Upper lobe of right lung (tissue), 1 donor: Measurements from ENCODE around the gene TNK2. TPM values are rescaled to one million over a fixed set of nuclear protein-coding genes. Genes with fewer than 3 reads are reported as not detected.
A peak's percentile ranks its signal among the peaks of the same experiment; 100 is the strongest.
"Not testable (repeated sequence)": the region's sequence is repeated elsewhere in the genome, so short reads cannot be mapped to it uniquely, and the experiment has no call there.

ENCODE experiments used
- ATAC-seq: fragments of 200-7000 bp; cut with Tn5 transposase; one replicate; pipeline ENCODE4 v1.9.1; 2020; ENCODE audit warnings: mild to moderate bottlenecking, moderate library complexity
- DNase-seq: peaks from one replicate; pipeline ENCODE4 v3.0.0-alpha.2; 2020
- H3K27ac ChIP-seq: fragments of 200-600 bp; one replicate; pipeline ENCODE4 v1.8.0; 2022
- H3K27me3 ChIP-seq: fragments of 200-600 bp; one replicate; pipeline ENCODE4 v1.8.0; 2022; ENCODE audit warnings: mild to moderate bottlenecking
- H3K36me3 ChIP-seq: fragments of 200-600 bp; one replicate; pipeline ENCODE4 v1.8.0; 2022
- H3K4me1 ChIP-seq: fragments of 200-600 bp; one replicate; pipeline ENCODE4 v1.8.0; 2022
- H3K4me3 ChIP-seq: fragments of 200-600 bp; one replicate; pipeline ENCODE4 v1.8.0; 2022; ENCODE audit warnings: mild to moderate bottlenecking
- H3K9me3 ChIP-seq: fragments of 200-600 bp; one replicate; pipeline ENCODE4 v1.8.0; 2022
- CTCF ChIP-seq: fragments of 200-600 bp; IDR thresholded peaks from one replicate; pipeline ENCODE4 v1.8.0; 2022; ENCODE audit warnings: antibody characterized with exemption
- intact Hi-C: fragments of 100-400 bp; cut with DNase I; formaldehyde crosslinking; loops from one replicate; pipeline ENCODE4 v1.11.0; 2022
- long read RNA-seq: library from polyadenylated mRNA; unstranded; transcript quantifications from one replicate; pipeline ENCODE4 v2.0.0, GENCODE V29; 2021
- total RNA-seq: library from RNA; stranded (reverse); fragmentation: NEBNext Ultra II Directional; extraction: Animal tissue kit (Norgen Biotek cat#: 25700); gene quantifications from one replicate; pipeline ENCODE4 v1.2.1, GENCODE V29; 2021
- donor health status: DM: no; HTN: yes; CAD: no; lungs with severe emphysema.

Gene TNK2
- total RNA-seq, result 58.8 TPM
- long read RNA-seq, transcript TNK2-205 (4 exons, 3,377 nt), result major isoform, 7 of 20 reads
- long read RNA-seq, partial matches to known transcripts, result 7 of 20 reads
- long read RNA-seq, other reads (novel, unspliced or antisense), result 6 of 20 reads

- no peak for TF ChIP-seq CTCF
- H3K4me1 ChIP-seq, result peaks cover 41% of the 10 kb centered on the region
- intact Hi-C loops, result no loop called here
- peak; percentile 78 for DNase-seq
- no peaks in the 10 kb centered on the region for H3K27me3 ChIP-seq
- H3K9me3 ChIP-seq, result no peaks in the 10 kb centered on the region
- no peaks in the 10 kb centered on the region for H3K36me3 ChIP-seq
- peak within 1 kb of the TSS; percentile 56 for H3K27ac ChIP-seq
- peak within 1 kb of the TSS; percentile 62 for H3K4me3 ChIP-seq
- peak; percentile 58 for ATAC-seq
Observed at GRCh38 chr3:195907934-195908693, at the start of gene TNK2. Gene TNK2 (minus strand): TSS chr3:195908551. CDS start chr3:195888588, 19,963 bp downstream.

DNA sequence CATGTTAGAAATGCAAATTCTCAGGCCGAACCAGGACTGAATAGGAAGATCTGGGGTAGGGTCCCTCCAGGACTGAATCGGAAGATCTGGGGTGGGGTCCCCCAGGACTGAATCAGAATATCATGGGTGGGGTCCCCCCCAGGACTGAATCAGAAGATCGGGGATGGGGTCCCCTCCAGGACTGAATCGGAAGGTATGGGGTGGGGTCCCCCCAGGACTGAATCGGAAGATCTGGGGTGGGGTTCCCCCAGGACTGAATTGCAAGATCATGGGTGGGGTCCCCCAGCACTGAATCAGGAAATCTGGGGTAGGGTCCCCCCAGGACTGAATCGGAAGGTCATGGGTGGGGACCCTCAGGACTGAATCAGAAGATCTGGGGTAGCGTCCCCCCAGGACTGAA, 48.2 kb upstream of the TNK2 start:
- H3K4me1 ChIP-seq, result no peaks in the 10 kb centered on the region
- H3K36me3 ChIP-seq, result peaks cover 9% of the 10 kb centered on the region
- ATAC-seq (no peak), DNase-seq (no peak)
- H3K27me3 ChIP-seq, result no peaks in the 10 kb centered on the region
- no peak overlapping the region for H3K4me3 ChIP-seq
- intact Hi-C loops, result no loop called here
- no peak for TF ChIP-seq CTCF
- H3K27ac ChIP-seq, result no peak overlapping the region
- no peaks in the 10 kb centered on the region for H3K9me3 ChIP-seq

DNA sequence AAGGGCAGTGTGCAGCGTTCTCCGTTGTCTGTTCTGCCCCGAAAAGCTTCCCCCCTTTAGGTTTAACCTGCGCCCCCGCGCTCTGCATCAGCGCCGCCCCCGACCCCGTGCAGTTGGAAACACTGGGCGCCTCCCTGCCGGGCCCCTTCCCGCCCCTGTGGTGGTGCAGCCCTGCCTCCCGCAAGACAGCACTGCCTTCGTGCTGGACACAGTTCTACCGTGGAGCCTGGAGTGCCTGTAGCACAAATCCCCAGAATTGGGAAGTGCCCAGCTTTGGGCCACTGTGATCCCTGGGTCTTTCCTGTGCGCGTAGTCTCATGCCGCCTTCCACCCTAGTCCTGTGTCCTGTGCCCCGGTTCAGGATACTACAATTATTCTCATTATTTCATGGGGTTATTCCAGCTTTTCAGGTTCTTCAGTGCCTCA, 47.1 kb upstream of the TNK2 start:
- DNase-seq, intact Hi-C loops: not testable (repeated sequence)
- ATAC-seq, result peak; percentile 12

DNA sequence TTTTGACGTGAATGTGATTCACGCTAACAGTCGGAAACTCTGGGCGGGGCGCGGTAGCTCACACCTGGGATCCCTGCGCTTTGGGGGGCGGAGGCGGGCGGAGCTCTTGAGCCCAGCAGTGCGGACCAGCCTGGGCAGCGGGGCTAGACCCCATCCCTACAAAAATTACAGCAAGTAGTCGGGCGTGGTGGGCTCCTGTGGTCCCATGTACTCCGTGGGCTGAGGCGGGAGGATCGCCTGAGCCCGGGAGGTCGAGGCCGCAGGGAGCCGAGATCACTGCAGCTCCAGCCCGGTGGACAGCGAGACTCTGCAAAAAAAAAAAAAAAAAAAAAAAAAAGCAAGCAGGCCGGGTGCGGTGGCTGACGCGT, 46.4 kb upstream of the TNK2 start:
- intact Hi-C loops, result not testable (repeated sequence)

More for the DNA sequence above, 47.1 kb upstream of the TNK2 start:
- H3K36me3 ChIP-seq, H3K27me3 ChIP-seq, H3K27ac ChIP-seq, H3K9me3 ChIP-seq, H3K4me1 ChIP-seq: not testable (repeated sequence)
- H3K4me3 ChIP-seq, result peak overlapping the region; percentile 51

DNA sequence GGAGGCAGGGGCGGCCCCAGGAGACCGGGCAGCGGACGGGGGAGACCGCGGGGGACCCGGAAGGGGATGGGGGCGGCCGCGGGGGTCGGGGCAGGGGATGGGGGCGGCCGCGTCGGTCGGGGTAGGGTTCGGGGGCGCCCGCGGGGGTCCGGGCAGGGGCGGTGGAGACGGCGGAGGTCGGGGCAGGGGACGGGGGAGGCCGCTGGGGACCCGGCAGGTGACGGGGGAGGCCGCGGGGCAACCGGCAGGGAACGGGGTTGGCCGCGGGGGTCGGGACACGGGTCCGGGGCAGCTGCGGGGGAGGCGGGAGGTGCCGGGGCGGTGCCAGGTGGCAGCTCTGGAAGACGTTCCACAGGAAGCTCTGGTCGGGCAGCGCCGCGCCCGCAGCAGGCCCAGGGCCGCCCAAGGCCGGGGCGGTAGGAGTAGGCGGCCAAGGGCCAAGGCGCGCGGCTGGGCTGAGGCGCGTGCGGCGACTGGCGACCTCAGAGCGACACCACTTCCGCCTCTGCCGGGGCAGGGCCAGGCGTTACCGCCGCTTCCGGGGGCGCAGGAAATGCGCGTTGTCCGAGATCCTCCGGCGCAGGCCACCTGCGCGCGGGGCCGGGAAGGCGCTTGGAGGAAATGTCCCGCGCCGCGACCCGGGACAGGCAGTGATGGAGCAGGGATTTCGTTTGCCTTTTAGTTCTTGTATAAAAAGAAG, 45.9 kb upstream of the TNK2 start:
- H3K27ac ChIP-seq, H3K9me3 ChIP-seq, intact Hi-C loops, H3K36me3 ChIP-seq, H3K27me3 ChIP-seq, H3K4me1 ChIP-seq: not testable (repeated sequence)
- ATAC-seq (peak; percentile 99), DNase-seq (peak; percentile 94)
- H3K4me3 ChIP-seq, result peak overlapping the region; percentile 51

More for the DNA sequence above, 46.4 kb upstream of the TNK2 start:
- DNase-seq (peak; percentile 72), ATAC-seq (peak; percentile 52)
- not testable (repeated sequence) for H3K27ac ChIP-seq, H3K4me1 ChIP-seq, H3K27me3 ChIP-seq, H3K9me3 ChIP-seq, H3K36me3 ChIP-seq
- peak overlapping the region; percentile 51 for H3K4me3 ChIP-seq

GRCh38 chr3:195952590-195952989, 44.2 kb upstream of the TNK2 start:
- H3K9me3 ChIP-seq, H3K4me1 ChIP-seq, H3K36me3 ChIP-seq, H3K27ac ChIP-seq, H3K4me3 ChIP-seq, DNase-seq, intact Hi-C loops, H3K27me3 ChIP-seq, ATAC-seq: not testable (repeated sequence)

- intact Hi-C loops, H3K27ac ChIP-seq, H3K9me3 ChIP-seq, ATAC-seq, H3K27me3 ChIP-seq, DNase-seq, H3K36me3 ChIP-seq, H3K4me3 ChIP-seq, H3K4me1 ChIP-seq: not testable (repeated sequence)
Observed at GRCh38 chr3:195951443-195952177, 43.3 kb upstream of the TNK2 start.

GRCh38 chr3:195950731-195951130, 42.4 kb upstream of the TNK2 start:
- DNase-seq, intact Hi-C loops, H3K36me3 ChIP-seq, H3K27me3 ChIP-seq, H3K9me3 ChIP-seq, H3K27ac ChIP-seq, H3K4me1 ChIP-seq, H3K4me3 ChIP-seq, ATAC-seq: not testable (repeated sequence)

GRCh38 chr3:195950164-195950563, 41.8 kb upstream of the TNK2 start:
- H3K4me1 ChIP-seq, H3K4me3 ChIP-seq, H3K36me3 ChIP-seq, H3K9me3 ChIP-seq, intact Hi-C loops, H3K27me3 ChIP-seq, ATAC-seq, DNase-seq, H3K27ac ChIP-seq: not testable (repeated sequence)

DNA sequence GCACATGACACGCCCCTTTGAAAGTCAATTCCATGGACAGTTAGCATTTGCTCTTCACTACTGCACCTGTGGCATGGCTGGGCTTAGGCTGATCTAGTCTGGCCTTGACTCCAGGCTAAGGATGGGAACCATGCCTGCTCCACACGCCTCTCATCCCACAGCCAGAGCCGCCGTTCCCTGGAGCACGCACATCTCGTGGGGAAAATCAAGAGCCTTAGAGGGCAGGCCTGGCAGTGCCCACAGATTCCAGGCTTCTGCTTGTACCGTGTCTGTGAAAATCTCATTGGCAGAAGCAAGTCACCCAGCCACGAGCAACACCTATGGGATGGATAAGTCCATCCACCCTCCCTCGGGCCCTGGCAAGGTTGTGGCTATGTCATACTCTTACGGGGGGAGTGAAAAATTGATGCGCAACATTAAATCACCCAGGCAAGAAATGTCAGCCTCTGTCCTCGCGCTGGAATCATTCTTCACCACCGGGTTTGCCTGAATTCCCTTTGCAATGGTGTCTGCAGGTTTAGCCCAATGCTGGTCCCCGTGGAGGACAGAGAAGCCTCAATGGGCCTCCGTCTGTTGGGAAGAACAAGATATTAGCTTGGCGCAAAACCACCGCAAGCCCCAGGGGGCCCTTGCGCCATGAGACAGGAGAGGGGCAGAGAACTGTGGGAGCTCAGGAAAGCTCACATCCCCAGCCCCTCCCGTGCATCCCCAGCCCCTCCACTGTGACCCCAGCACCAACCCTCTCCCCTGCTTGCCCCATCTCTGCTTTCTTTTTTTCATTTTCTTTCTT, 38.8 kb upstream of the TNK2 start:
- H3K36me3 ChIP-seq, H3K27ac ChIP-seq, intact Hi-C loops, H3K4me3 ChIP-seq, H3K27me3 ChIP-seq, DNase-seq, H3K4me1 ChIP-seq, ATAC-seq, H3K9me3 ChIP-seq: not testable (repeated sequence)

- DNase-seq, H3K27me3 ChIP-seq, H3K9me3 ChIP-seq, H3K36me3 ChIP-seq, intact Hi-C loops, ATAC-seq, H3K4me3 ChIP-seq, H3K27ac ChIP-seq, H3K4me1 ChIP-seq: not testable (repeated sequence)
Observed at GRCh38 chr3:195941265-195941815, 33.0 kb upstream of the TNK2 start.
